ENCODE data around the gene GPATCH8.

The GPATCH8 gene

GRCh38 chr17:44400226-44400847 is 102.9 kb downstream of the GPATCH8 start (continued):
- TF ChIP-seq PPARA (CRISPR knock-in tag; IDR thresholded peaks at IDR 0.05; ENCODE audit: borderline replicate concordance) (no peak), CSDC2 (CRISPR knock-in tag; IDR thresholded peaks at IDR 0.05) (no peak), ZFP3 (CRISPR knock-in tag; IDR thresholded peaks at IDR 0.05) (no peak)

DNA sequence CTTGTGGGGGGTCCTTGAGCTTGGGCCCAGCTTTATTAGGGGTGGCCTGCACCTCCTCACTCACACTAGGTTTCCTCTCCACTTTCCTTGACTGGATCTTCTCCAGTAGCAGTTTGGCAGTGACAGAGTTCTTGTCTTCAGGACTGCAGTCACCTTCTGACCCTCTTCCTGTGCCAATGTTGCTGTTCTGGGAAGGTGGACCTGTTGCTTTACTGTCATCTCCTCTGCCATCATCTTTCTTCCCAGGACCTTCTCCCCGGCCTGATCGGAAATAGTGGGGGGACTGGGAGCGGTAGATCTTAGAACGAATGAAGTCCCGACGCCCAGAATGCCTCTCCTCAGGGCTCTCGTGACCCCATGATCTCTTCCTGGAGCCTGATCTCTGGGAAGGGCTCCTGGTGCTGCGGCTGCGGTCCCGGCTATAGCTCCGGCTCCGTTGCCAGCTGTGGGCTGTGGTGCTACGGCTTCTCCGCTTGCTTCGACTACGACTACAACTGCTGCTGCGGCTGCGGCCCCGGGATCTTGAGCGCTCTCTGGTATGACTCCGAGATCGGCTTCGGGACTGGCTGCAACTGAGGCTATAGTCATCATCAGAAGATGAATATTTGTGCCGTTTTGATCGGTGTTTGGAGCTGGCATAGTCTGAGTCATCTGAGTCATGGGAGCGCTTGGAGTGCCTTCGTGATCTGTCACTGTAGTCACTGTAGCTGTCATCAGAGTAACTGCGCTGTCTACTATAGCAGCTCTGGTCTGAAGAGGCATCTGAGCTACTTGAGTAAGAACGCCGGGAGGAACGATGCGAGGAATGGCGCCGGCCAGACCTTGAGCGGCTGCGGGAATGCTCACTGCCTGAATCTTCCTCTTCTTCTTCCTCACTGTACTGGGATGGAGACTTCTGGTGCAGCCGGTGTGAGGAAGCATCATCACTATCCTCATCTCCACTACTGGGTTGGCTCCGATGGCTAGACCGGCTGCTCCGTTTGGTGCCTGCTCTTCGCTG is 104.2 kb downstream of the GPATCH8 start:
- no peak for TF ChIP-seq CSDC2 (CRISPR knock-in tag; IDR thresholded peaks at IDR 0.05)
- TF ChIP-seq ZNF565 (CRISPR knock-in tag; conservative IDR thresholded peaks at IDR 0.05; ENCODE audit: low read depth) = no peak
- TF ChIP-seq ESRRG (CRISPR knock-in tag; IDR thresholded peaks at IDR 0.05) = no peak
- TF ChIP-seq, protein P1, sequence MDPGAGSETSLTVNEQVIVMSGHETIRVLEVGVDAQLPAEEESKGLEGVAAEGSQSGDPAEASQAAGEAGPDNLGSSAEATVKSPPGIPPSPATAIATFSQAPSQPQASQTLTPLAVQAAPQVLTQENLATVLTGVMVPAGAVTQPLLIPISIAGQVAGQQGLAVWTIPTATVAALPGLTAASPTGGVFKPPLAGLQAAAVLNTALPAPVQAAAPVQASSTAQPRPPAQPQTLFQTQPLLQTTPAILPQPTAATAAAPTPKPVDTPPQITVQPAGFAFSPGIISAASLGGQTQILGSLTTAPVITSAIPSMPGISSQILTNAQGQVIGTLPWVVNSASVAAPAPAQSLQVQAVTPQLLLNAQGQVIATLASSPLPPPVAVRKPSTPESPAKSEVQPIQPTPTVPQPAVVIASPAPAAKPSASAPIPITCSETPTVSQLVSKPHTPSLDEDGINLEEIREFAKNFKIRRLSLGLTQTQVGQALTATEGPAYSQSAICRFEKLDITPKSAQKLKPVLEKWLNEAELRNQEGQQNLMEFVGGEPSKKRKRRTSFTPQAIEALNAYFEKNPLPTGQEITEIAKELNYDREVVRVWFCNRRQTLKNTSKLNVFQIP (CRISPR knock-in tag; IDR thresholded peaks at IDR 0.05; ENCODE audit: borderline replicate concordance, low read depth) = no peak
- TF ChIP-seq GLIS3 (CRISPR knock-in tag; IDR thresholded peaks at IDR 0.05) = no peak
- no peak for TF ChIP-seq TCF4 (CRISPR knock-in tag; IDR thresholded peaks at IDR 0.05; ENCODE audit: borderline replicate concordance)
- no peak for TF ChIP-seq TSHZ2 (CRISPR knock-in tag; IDR thresholded peaks at IDR 0.05)
- no peak for TF ChIP-seq PATZ1 (CRISPR knock-in tag; IDR thresholded peaks at IDR 0.05; ENCODE audit: borderline replicate concordance)
- TF ChIP-seq, protein P2, sequence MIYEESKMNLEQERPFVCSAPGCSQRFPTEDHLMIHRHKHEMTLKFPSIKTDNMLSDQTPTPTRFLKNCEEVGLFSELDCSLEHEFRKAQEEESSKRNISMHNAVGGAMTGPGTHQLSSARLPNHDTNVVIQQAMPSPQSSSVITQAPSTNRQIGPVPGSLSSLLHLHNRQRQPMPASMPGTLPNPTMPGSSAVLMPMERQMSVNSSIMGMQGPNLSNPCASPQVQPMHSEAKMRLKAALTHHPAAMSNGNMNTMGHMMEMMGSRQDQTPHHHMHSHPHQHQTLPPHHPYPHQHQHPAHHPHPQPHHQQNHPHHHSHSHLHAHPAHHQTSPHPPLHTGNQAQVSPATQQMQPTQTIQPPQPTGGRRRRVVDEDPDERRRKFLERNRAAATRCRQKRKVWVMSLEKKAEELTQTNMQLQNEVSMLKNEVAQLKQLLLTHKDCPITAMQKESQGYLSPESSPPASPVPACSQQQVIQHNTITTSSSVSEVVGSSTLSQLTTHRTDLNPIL (CRISPR knock-in tag; IDR thresholded peaks at IDR 0.05; ENCODE audit: low read depth) = no peak
- TF ChIP-seq SNAI2 (CRISPR knock-in tag; IDR thresholded peaks at IDR 0.05) = no peak
- no peak for TF ChIP-seq BACH2 (CRISPR knock-in tag; IDR thresholded peaks at IDR 0.05; ENCODE audit: borderline replicate concordance)
- TF ChIP-seq RARB (CRISPR knock-in tag; IDR thresholded peaks at IDR 0.05) = no peak
- no peak for TF ChIP-seq ZNF8 (CRISPR knock-in tag; IDR thresholded peaks at IDR 0.05)
- TF ChIP-seq ZFP3 (CRISPR knock-in tag; IDR thresholded peaks at IDR 0.05) = no peak
- no peak for TF ChIP-seq ISL1 (CRISPR knock-in tag; IDR thresholded peaks at IDR 0.05)
- no peak for TF ChIP-seq TOX (CRISPR knock-in tag; IDR thresholded peaks at IDR 0.05; ENCODE audit: borderline replicate concordance)
- no peak for ATAC-seq

GRCh38 chr17:44397479-44398440 is 105.4 kb downstream of the GPATCH8 start:
- ATAC-seq = no peak
- TF ChIP-seq ZNF70 (CRISPR knock-in tag; IDR thresholded peaks at IDR 0.05) = no peak
- TF ChIP-seq PPARA (CRISPR knock-in tag; IDR thresholded peaks at IDR 0.05; ENCODE audit: borderline replicate concordance) = no peak
- no peak for TF ChIP-seq TSHZ2 (CRISPR knock-in tag; IDR thresholded peaks at IDR 0.05)
- no peak for TF ChIP-seq ESRRG (CRISPR knock-in tag; IDR thresholded peaks at IDR 0.05)
- TF ChIP-seq TOX (CRISPR knock-in tag; IDR thresholded peaks at IDR 0.05; ENCODE audit: borderline replicate concordance) = no peak
- no peak for TF ChIP-seq TCF4 (CRISPR knock-in tag; IDR thresholded peaks at IDR 0.05; ENCODE audit: borderline replicate concordance)
- TF ChIP-seq, protein P3, sequence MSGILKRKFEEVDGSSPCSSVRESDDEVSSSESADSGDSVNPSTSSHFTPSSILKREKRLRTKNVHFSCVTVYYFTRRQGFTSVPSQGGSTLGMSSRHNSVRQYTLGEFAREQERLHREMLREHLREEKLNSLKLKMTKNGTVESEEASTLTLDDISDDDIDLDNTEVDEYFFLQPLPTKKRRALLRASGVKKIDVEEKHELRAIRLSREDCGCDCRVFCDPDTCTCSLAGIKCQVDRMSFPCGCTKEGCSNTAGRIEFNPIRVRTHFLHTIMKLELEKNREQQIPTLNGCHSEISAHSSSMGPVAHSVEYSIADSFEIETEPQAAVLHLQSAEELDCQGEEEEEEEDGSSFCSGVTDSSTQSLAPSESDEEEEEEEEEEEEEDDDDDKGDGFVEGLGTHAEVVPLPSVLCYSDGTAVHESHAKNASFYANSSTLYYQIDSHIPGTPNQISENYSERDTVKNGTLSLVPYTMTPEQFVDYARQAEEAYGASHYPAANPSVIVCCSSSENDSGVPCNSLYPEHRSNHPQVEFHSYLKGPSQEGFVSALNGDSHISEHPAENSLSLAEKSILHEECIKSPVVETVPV (CRISPR knock-in tag; IDR thresholded peaks at IDR 0.05) = no peak
- TF ChIP-seq ISL1 (CRISPR knock-in tag; IDR thresholded peaks at IDR 0.05) = no peak

Measured in SK-N-SH treated with all-trans-retinoic acid at 6 μM for 48 hours (cell line).